Measurements from ENCODE around the gene NR2C1. TPM values are rescaled to one million over a fixed set of nuclear protein-coding genes. Genes with fewer than 3 reads are reported as not detected.

NR2C1 gene
- total RNA-seq (2022; extraction: Qiagen RNA extraction; ENCODE audit: low read depth), result 22.7 to 29.0 TPM (median 26.6 TPM) in 5 replicates

GRCh38 chr12:95072900-95073697 is at the start of gene NR2C1:
TSS of gene NR2C1 (minus strand) at chr12:95073618. CDS start at chr12:95067384, 6,234 bp downstream.

GRCh38 chr12:95003213-95003920 is 70.1 kb downstream of the NR2C1 start, which contains the start of gene NDUFA12:
TSS of gene NDUFA12 (minus strand) at chr12:95003697. CDS start at chr12:95003680, 17 bp downstream.

Other genes with a start within 250 kb of the NR2C1 start
- 138 to 172 TPM (median 146 TPM) in 5 replicates for gene NDUFA12, start 69.9 kb downstream of the NR2C1 start, total RNA-seq (2022; extraction: Qiagen RNA extraction; ENCODE audit: low read depth)
- 12.5 to 17.3 TPM (median 15.1 TPM) in 5 replicates for gene FGD6, start 143.8 kb upstream of the NR2C1 start, total RNA-seq (2022; extraction: Qiagen RNA extraction; ENCODE audit: low read depth)
- 49.3 to 67.5 TPM (median 65.0 TPM) in 5 replicates for gene VEZT, start 144.2 kb upstream of the NR2C1 start, total RNA-seq (2022; extraction: Qiagen RNA extraction; ENCODE audit: low read depth)